ENCODE data around the gene KYAT1.

GRCh38 chr9:128913995-128914772 lies 32.4 kb upstream of the KYAT1 start:
- TF ChIP-seq CTCF (IDR thresholded peaks at IDR 0.05; ENCODE audit: low read length) (no peak), EZH2 (IDR thresholded peaks at IDR 0.05; ENCODE audit: borderline replicate concordance, low read length) (no peak)
